ENCODE measurements around the gene C12orf43. TPM values are rescaled to one million over a fixed set of nuclear protein-coding genes. Genes with fewer than 3 reads are reported as not detected.

C12orf43 gene
- total RNA-seq, 1 experiment from 2014 or later, result 14.8 TPM

Other genes starting within 250 kb of the C12orf43 start
- 3.8 and 4.5 TPM in 2 replicates for gene SPPL3, start 112.1 kb downstream of the C12orf43 start, total RNA-seq (2014; rRNA removed; shearing (Covaris generic))
- not detected in 2 replicates for gene HNF1A, start 37.9 kb downstream of the C12orf43 start, total RNA-seq (2014; rRNA removed; shearing (Covaris generic))
- gene OASL, start 22.8 kb upstream of the C12orf43 start, total RNA-seq (2014; rRNA removed; shearing (Covaris generic)), result not detected in 2 replicates
- 2.2 and 3.1 TPM in 2 replicates for gene P2RX7, start 116.4 kb upstream of the C12orf43 start, total RNA-seq (2014; rRNA removed; shearing (Covaris generic))
- 80.6 and 99.2 TPM in 2 replicates for gene P2RX4, start 193.6 kb upstream of the C12orf43 start, total RNA-seq (2014; rRNA removed; shearing (Covaris generic))

Measured in SJSA1 (cell line).